Colonic mucosa (tissue), 4 donors: Measurements from ENCODE around the gene BAZ2B. TPM values are rescaled to one million over a fixed set of nuclear protein-coding genes. Genes with fewer than 3 reads are reported as not detected.
A peak's percentile ranks its signal among the peaks of the same experiment; 100 is the strongest.

Experiments
- DNase-seq: peaks from one replicate; pipeline ENCODE4 v3.0.0-alpha.2; 2020
- H3K27ac ChIP-seq: fragments of 200-600 bp; one replicate; pipeline ENCODE4 v1.8.0; 2021
- H3K27me3 ChIP-seq: fragments of 200-600 bp; one replicate; pipeline ENCODE4 v1.8.0; 2021
- H3K36me3 ChIP-seq: fragments of 200-600 bp; one replicate; pipeline ENCODE4 v1.8.0; 2021
- H3K4me1 ChIP-seq: fragments of 200-600 bp; one replicate; pipeline ENCODE4 v1.8.0; 2021; ENCODE audit warnings: mild to moderate bottlenecking
- H3K4me3 ChIP-seq: fragments of 200-600 bp; one replicate; pipeline ENCODE4 v1.8.0; 2021
- H3K9ac ChIP-seq, 2 donors: one replicate each; pipeline ENCODE4 v1.7.0; 2013; ENCODE audit warnings: control low read depth in 2 of 2, low read depth in 2 of 2, low read length in 2 of 2
- H3K9me3 ChIP-seq: fragments of 200-600 bp; one replicate; pipeline ENCODE4 v1.8.0; 2021
- intact Hi-C: fragments of 100-400 bp; cut with DNase I; formaldehyde crosslinking; loops from one replicate; pipeline ENCODE4 v1.14.1; 2022
- total RNA-seq, 2 donors: library from RNA; stranded (reverse); fragmentation: NEBNext Ultra II Directional in 1 of 2; extraction: Animal tissue kit (Norgen Biotek cat#: 25700) in 1 of 2; gene quantifications; one replicate each; pipeline ENCODE4 v1.2.1, GENCODE V29; 2021
- TF ChIP-seq, protein P1 (sequence below): fragments of 200-600 bp; IDR thresholded peaks from one replicate; pipeline ENCODE4 v1.8.0; 2022; ENCODE audit warnings: antibody characterized with exemption, mild to moderate bottlenecking
- donor health status: healthy.
- donor health status: DM: no; HTN: no; CAD: no.
- donor health status: DM: no; HTN: no; CAD: no.

Gene BAZ2B
- total RNA-seq, 2 donors from 2014 or later, result 36.7 to 60.9 TPM

DNA sequence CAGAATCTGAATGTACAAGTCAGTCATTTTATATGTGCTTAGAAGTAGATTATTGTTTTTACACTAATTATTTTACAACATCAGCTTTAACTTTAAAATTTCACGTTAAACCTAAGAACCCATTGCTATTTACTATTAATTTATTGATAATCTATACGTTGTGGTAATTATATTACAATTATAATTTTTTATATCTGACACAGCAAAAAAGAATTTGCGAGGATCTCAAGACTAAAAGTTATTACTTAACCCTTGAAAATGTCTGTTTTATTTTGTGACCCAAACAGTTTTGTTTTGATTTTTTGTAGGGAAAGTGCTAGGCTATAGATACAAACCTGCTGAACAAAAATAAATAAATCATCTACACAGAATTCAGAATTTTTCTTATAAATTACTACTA is 30.3 kb downstream of the BAZ2B start:
- intact Hi-C loops, result no loop called here
- TF ChIP-seq, protein P1, sequence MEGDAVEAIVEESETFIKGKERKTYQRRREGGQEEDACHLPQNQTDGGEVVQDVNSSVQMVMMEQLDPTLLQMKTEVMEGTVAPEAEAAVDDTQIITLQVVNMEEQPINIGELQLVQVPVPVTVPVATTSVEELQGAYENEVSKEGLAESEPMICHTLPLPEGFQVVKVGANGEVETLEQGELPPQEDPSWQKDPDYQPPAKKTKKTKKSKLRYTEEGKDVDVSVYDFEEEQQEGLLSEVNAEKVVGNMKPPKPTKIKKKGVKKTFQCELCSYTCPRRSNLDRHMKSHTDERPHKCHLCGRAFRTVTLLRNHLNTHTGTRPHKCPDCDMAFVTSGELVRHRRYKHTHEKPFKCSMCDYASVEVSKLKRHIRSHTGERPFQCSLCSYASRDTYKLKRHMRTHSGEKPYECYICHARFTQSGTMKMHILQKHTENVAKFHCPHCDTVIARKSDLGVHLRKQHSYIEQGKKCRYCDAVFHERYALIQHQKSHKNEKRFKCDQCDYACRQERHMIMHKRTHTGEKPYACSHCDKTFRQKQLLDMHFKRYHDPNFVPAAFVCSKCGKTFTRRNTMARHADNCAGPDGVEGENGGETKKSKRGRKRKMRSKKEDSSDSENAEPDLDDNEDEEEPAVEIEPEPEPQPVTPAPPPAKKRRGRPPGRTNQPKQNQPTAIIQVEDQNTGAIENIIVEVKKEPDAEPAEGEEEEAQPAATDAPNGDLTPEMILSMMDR, result no peak
- H3K9me3 ChIP-seq, result no peaks in the 10 kb centered on the region
- no peak for DNase-seq
- H3K9ac ChIP-seq, result no peak overlapping the region
- no peaks in the 10 kb centered on the region for H3K4me1 ChIP-seq
- no peaks in the 10 kb centered on the region for H3K36me3 ChIP-seq
- no peak overlapping the region for H3K4me3 ChIP-seq
- H3K27me3 ChIP-seq, result no peaks in the 10 kb centered on the region
- no peak overlapping the region for H3K27ac ChIP-seq

- Histone ChIP-seq H3K27me3 (no peaks in the 10 kb centered on the region), H3K36me3 (no peaks in the 10 kb centered on the region), H3K9me3 (no peaks in the 10 kb centered on the region), H3K4me3 (no peak overlapping the region), H3K9ac (no peak overlapping the region), H3K27ac (no peak overlapping the region), H3K4me1 (no peaks in the 10 kb centered on the region)
- peak; percentile 55 for DNase-seq
- intact Hi-C loops, result no loop called here
- TF ChIP-seq, protein P1, result no peak
Measured at GRCh38 chr2:159585622-159586021, 30.7 kb downstream of the BAZ2B start.

DNA sequence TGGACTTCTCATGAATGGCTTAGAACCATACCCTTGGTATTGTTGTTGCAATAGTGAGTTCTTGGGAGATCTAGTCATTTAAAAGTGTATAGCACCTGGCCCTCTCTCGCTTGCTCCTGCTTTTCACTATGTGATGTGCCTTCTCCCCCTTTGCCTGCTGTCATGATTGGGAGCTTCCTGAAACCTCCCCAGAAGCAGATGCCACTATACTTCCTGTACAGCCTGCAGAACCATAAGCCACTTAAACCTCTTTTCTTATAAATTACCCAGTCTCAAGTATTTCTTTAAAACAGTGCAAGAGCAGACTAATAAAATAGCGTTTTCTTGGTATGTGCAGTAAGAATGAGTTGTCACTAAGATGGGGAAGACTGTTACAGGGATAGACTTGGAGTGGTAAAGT is 31.6 kb downstream of the BAZ2B start:
- H3K9me3 ChIP-seq, result no peaks in the 10 kb centered on the region
- no peak overlapping the region for H3K4me3 ChIP-seq
- H3K9ac ChIP-seq, result no peak overlapping the region
- no peaks in the 10 kb centered on the region for H3K27me3 ChIP-seq
- TF ChIP-seq, protein P1, result no peak
- no peaks in the 10 kb centered on the region for H3K4me1 ChIP-seq
- no peak for DNase-seq
- H3K36me3 ChIP-seq, result no peaks in the 10 kb centered on the region
- intact Hi-C loops, result no loop called here
- H3K27ac ChIP-seq, result no peak overlapping the region

- Histone ChIP-seq H3K27ac (no peak overlapping the region), H3K9me3 (no peaks in the 10 kb centered on the region), H3K9ac (no peak overlapping the region), H3K4me1 (no peaks in the 10 kb centered on the region), H3K27me3 (no peaks in the 10 kb centered on the region), H3K4me3 (no peak overlapping the region), H3K36me3 (no peaks in the 10 kb centered on the region)
- TF ChIP-seq, protein P1, result no peak
- intact Hi-C loops, result no loop called here
- DNase-seq, result no peak
Measured at GRCh38 chr2:159573846-159574606, 42.3 kb downstream of the BAZ2B start.

- H3K4me3 ChIP-seq, result no peak overlapping the region
- TF ChIP-seq, protein P1, result no peak
- H3K9ac ChIP-seq, result no peak overlapping the region
- H3K9me3 ChIP-seq, result no peaks in the 10 kb centered on the region
- intact Hi-C loops, result no loop called here
- no peak for DNase-seq
- no peak overlapping the region for H3K27ac ChIP-seq
- no peaks in the 10 kb centered on the region for H3K27me3 ChIP-seq
- H3K4me1 ChIP-seq, result no peaks in the 10 kb centered on the region
- H3K36me3 ChIP-seq, result no peaks in the 10 kb centered on the region
Measured at GRCh38 chr2:159573294-159573693, 43.1 kb downstream of the BAZ2B start.
